ACHN (cell line): ENCODE measurements around the gene SKAP1.
"Not testable (repeated sequence)": the region's sequence is repeated elsewhere in the genome, so short reads cannot be mapped to it uniquely, and the experiment has no call there.

Source experiments
- DNase-seq: peaks from one replicate; pipeline ENCODE4 v3.0.0-alpha.2; 2015
- in situ Hi-C: cut with HindIII; loops from 2 replicates; pipeline ENCODE4 v1.10.0; 2017; ENCODE audit warnings: low sequenced_read_pairs, low pct_ligation_motif_present, low pct_unique_long_range_greater_than_20kb

The SKAP1 gene

GRCh38 chr17:48307814-48308411, 122.1 kb downstream of the SKAP1 start:
- in situ Hi-C loops, result no loop called here
- DNase-seq, result peak; percentile 71

- no peak for DNase-seq
- in situ Hi-C loops, result no loop called here
Observed at GRCh38 chr17:48307255-48307654, 122.8 kb downstream of the SKAP1 start.

DNA sequence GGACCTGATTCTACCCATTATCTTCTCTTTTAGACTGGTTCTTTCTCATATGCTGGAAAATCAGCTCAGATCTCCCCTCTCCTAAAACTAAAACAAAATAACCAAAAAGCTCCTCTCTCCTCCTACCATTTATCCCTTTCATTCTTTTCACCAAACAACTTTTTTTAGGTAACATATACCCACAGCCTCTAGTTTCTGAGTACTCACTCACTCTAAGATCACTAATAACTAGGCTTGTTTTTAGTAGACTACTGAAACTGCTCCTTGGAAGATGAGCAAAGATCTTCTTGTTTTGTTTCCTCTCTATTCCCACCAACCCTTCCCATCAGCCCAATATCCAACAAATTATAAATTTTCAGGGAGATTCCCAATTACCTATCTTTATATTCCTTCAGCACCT, 129.0 kb downstream of the SKAP1 start:
- in situ Hi-C loops, result no loop called here
- no peak for DNase-seq

DNA sequence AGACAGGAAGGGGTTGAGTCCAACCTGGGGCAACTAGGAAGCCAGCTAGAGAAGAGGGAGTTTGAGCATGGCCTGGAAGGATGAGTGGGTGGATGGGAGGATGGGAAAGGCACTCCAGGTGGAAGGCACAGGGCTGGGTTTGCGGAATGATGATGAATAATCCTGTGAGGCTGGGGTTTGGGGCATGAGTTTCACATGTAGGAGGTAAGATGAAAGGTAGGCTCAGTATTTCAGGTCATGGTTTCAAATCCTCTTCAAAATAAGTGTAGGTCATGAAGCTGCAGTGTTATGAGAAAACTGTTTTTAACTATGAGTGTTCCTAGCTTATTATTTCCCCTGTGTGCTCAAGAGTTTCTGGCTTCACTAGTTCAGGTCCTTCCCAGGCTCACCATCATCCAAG, 130.3 kb downstream of the SKAP1 start:
- DNase-seq, result no peak
- in situ Hi-C loops, result no loop called here

DNA sequence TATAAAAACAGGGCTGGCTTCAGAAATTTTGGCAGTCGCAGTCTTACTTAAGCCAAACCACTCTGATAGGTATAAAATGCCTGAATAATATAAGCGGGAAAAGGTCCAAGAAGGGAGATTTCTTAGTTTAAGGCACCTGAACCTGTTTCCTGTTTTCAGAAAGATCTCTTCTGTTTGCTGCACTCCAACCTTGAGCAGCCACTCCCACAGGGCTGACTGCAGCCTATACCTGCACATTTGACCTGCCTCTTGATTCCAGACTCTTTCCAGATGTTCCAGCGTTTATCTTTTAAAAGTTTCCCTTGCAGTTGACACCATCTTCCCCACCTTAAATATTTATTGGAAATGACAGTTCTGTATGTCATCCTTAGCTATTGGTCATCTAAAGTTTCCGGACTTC, 132.2 kb downstream of the SKAP1 start:
- in situ Hi-C loops, result no loop called here
- no peak for DNase-seq

DNA sequence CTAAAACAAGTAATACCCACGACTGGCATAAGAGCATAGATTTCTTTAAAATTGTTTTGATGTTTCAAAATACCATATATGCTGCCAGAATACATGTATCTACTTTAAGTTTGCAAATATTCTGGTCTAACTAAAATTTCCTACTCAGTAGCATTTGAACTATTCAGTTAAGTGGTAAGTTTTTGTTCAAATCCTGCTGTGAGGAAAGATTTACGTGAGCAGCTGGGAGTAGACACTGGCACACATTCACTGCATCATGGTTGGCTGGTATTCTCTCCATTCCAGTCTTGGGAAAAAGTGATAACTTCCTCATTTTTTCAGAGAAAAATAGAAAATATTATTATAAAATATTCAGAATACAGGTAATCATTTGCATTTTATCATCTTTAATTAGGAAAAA, 133.6 kb downstream of the SKAP1 start:
- in situ Hi-C loops, result no loop called here

GRCh38 chr17:48295362-48296288, 134.4 kb downstream of the SKAP1 start:
- peak; percentile 37 for DNase-seq
- in situ Hi-C loops, result no loop called here

More for the DNA sequence above, 133.6 kb downstream of the SKAP1 start:
- no peak for DNase-seq

DNA sequence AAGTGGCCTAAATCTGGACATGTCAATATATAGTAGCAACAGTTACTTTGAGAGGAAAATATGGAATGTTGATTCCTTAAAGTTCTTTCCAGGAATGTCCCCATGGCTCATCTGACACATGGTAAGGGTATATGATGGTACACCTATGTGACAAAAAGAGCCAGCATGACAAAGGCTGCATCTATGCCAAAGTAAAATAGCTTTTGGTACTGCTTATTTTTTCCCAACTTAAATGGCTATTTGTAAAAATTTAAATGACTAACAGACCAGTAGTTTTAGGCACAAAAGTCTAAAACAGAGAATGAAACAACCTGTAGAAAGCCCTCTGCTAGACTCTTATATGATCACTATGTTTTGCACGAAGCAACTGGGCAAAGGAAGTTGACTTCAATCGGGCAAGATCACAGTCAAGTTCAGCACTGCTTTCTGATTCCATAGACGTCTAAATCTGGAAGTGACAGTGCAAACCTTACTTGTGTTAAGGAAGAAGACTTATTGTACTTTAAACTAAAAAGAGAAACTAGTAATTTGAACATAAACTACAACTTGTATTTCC, 135.1 kb downstream of the SKAP1 start:
- in situ Hi-C loops, result no loop called here
- no peak for DNase-seq

DNA sequence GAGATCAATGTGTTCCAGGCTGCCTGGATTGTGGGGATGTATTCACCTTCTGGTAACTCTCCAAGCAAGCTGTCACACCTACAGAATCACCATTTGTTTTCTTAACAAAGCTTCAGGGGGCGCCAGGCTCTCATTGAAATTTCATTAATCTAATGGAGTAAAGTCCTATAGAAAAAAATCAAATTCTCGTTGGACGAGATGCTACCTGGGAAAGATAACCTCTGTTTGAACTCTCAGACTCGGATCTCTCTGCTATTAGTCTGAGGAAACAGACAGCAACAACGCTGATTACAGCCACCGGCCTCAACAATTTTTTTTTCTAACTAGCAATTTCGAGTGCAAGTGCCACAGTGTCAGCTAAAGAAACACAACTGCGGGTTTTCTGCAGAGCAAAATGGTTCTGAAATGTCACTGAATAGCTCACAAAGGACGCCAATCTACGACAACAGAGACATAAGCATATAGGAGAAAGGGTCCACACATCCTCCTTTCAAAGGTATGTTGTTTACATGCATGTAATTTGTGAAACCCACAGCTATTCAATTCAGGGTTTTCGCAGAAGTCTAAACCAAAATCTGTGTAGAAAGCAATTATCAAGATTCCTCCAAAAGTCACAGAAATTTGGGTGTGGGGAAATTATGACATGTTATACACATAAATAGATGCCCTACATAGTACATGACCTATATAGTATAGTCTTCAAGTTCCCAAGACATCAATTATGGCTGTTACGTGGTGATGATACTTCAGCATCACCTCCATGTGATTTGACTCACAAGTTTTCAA, 135.8 kb downstream of the SKAP1 start:
- in situ Hi-C loops, result no loop called here
- DNase-seq, result no peak

- no peak for DNase-seq
- in situ Hi-C loops, result no loop called here
Observed at GRCh38 chr17:48293319-48294019, 136.5 kb downstream of the SKAP1 start.

DNA sequence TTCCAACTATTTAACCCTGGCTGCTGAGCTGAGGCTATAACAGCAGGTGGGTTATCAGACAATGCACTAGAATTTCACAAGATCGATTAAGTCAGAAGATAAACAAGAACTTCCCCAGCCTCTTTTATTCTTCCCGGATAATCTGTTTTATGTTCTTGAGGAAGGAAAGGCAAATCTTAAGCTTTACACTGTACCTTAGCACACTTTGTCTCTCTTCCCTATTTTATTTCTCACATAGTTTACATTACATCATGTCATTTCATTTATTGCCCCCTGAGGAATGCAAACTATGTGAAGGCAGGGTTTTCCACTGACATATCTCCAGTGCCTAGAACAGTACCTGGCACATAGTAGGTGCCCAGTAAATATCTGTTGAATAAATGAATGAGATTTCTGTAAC, 139.6 kb downstream of the SKAP1 start:
- DNase-seq, result no peak
- in situ Hi-C loops, result no loop called here

DNA sequence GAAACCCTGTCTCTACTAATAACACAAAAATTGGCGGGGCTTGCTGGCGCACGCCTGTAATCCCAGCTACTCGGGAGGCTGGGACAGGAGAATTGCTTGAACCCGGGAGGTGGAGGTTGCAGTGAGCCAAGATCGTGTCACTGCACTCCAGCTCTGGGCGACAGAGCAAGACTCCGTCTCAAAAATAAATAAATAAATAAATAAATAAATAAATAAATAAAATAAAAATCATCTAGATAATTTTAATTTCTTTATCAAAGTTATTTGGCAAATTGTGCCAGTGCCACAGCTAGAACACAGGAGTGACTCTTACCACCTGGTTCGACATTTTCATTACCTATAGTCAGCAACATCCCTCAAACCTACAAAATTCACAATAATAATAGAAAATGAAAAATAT, 143.1 kb downstream of the SKAP1 start:
- in situ Hi-C loops, DNase-seq: not testable (repeated sequence)

DNA sequence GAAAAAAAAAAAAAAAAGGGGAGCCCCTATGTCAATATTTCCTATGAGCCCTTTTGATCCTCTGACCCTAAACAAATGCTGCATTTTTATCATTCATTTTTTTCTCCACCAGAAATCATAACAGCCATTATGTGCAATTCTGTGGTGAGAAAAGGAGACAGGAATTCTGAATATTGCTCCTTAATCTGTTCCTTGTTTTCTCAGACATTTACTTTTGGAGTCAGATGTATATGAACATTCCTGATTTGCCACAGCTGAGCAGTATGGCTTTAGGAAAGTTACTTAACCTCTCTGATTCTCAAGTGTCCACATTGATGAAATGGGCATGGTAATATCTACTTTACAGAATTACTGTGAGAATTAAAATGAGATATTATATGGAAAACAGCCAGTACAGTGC, 144.4 kb downstream of the SKAP1 start:
- in situ Hi-C loops, result no loop called here
- DNase-seq, result no peak

DNA sequence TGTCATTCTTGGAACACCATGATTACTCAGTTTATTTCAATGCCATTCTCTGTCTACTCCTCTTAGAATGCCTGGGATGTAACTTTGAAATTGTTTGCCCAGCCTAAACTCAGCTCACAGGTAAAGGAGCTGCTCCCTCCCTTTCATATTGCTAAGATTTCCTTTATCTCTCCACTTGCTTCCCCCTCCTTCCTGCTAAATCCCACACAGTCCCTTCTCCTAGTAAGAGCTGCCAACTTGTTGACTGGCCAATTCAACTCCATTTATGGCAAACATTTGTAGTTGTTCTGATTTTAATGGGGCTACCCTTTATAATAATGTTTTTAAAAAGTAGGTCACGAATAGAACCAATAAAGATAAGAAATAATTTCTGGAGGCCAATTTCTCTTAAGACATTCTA, 146.1 kb downstream of the SKAP1 start:
- DNase-seq, result no peak
- in situ Hi-C loops, result no loop called here

- DNase-seq, result no peak
- in situ Hi-C loops, result no loop called here
Observed at GRCh38 chr17:48283411-48283810, 146.6 kb downstream of the SKAP1 start.

- in situ Hi-C loops, result no loop called here
- no peak for DNase-seq
Observed at GRCh38 chr17:48282303-48282702, 147.7 kb downstream of the SKAP1 start.

DNA sequence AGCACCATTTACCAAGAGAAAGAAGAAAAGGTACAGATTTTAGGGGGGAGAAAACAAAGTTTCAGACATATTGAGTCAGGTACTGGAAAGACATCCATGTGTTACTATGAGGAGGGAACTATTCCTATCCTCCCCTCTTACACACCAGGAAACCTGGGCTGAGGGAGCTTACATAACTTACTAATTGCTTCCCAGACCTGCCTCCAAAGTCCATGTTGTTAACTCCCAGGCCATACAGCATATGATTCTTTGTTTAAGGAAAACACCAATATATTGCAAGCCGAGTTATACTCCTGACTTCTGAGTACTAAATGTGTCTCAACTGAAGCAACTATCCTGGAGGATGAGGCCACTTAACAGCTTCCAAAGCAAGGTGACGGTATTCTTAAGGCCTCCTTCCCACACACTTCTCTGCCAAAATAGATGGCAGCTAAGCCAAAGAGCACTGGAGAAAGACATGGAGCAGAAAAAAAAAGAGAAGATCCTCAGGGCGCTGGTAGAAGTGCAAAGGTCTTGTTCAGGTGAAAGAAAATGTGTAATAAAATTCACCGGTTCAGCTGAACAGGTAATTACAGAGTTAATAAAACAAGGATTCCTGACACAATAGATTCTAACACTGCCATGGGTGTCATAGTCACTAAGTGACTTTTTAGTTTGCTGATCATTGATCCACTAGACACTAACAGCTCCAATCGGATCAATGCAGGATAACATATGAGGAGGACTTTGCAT, 151.1 kb downstream of the SKAP1 start:
- in situ Hi-C loops, result no loop called here
- no peak for DNase-seq

DNA sequence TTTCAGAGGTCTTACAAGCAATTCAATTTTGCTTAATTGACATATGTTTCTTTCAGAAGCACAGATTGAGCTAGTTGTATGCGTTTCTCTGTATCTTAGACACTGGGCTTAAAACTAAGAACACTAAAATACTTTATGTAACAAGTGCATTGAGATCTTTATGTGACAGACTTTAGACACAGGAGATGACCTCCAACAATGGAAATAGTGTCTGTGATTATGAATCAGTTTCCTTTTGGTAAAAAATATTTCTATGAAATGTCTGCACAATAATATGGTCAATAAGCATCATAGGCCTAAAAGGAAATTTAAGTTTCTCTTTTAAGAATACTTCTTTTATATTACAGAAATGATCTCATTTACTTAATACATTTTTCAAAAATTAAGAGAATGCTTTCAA, 153.2 kb downstream of the SKAP1 start:
- in situ Hi-C loops, result no loop called here
- no peak for DNase-seq
